ENCODE data around the gene REXO1. TPM values are rescaled to one million over a fixed set of nuclear protein-coding genes. Genes with fewer than 3 reads are reported as not detected.

The REXO1 gene
- polyA plus RNA-seq, 1 donor from 2014 or later: 13.7 TPM

- Mint-ChIP-seq H3K36me3 (peaks cover 1% of the 10 kb centered on the region), H3K4me1 (peaks cover 3 to 8% (median 6%) of the 10 kb centered on the region in 3 donors), H3K27ac (peak overlapping the region in 1 of 3 donors; percentile 45), H3K27me3 (peaks cover 41% of the 10 kb centered on the region), H3K4me3 (peak overlapping the region in 1 of 4 donors; percentile 55), H3K9me3 (peaks cover 0 to 14% (median 2%) of the 10 kb centered on the region in 3 donors)
Observed at GRCh38 chr19:1780272-1780958, 67.9 kb downstream of the REXO1 start.

GRCh38 chr19:1779574-1779973 lies 68.7 kb downstream of the REXO1 start:
- Mint-ChIP-seq H3K4me3 (peak overlapping the region in 1 of 4 donors; percentile 68), H3K27me3 (peaks cover 39% of the 10 kb centered on the region), H3K27ac (peak overlapping the region in 2 of 3 donors; percentile 4 to 18), H3K4me1 (peaks cover 3 to 8% (median 6%) of the 10 kb centered on the region in 3 donors), H3K36me3 (peaks cover 1% of the 10 kb centered on the region), H3K9me3 (peaks cover 0 to 14% (median 2%) of the 10 kb centered on the region in 3 donors)

DNA sequence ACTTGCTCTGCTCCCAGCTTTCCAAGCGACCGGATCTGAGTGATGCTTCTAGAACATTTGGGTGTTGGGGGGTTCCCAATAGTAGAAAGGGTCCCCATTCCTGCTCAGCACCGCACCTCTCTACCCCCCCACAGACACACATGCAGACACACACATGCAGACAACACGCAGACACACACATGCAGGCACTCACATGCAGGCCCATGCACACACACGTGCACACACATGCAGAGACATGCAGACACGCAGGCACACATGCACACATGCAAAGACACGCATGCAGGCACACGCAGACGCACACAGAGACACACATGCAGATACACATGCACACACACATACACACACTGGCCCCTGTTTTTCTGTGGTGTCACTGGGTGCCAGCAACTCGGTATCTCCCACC lies 71.1 kb downstream of the REXO1 start:
- H3K4me1 Mint-ChIP-seq: peaks cover 0 to 6% (median 0%) of the 10 kb centered on the region in 3 donors
- peaks cover 0 to 10% (median 2%) of the 10 kb centered on the region in 3 donors for H3K9me3 Mint-ChIP-seq
- peaks cover 52% of the 10 kb centered on the region for H3K27me3 Mint-ChIP-seq
- H3K36me3 Mint-ChIP-seq: peaks cover 1% of the 10 kb centered on the region
- H3K4me3 Mint-ChIP-seq: peak overlapping the region in 2 of 4 donors; percentile 27 to 57
- peak overlapping the region; percentile 5 to 81 (median 21) for H3K27ac Mint-ChIP-seq

GRCh38 chr19:1776606-1777147 lies 71.6 kb downstream of the REXO1 start:
- peaks cover 0 to 10% (median 2%) of the 10 kb centered on the region in 3 donors for H3K9me3 Mint-ChIP-seq
- H3K4me1 Mint-ChIP-seq: peaks cover 0 to 6% (median 0%) of the 10 kb centered on the region in 3 donors
- peak overlapping the region in 2 of 3 donors; percentile 5 to 21 for H3K27ac Mint-ChIP-seq
- H3K27me3 Mint-ChIP-seq: peaks cover 52% of the 10 kb centered on the region
- peak overlapping the region in 1 of 4 donors; percentile 39 for H3K4me3 Mint-ChIP-seq
- peaks cover 1% of the 10 kb centered on the region for H3K36me3 Mint-ChIP-seq

DNA sequence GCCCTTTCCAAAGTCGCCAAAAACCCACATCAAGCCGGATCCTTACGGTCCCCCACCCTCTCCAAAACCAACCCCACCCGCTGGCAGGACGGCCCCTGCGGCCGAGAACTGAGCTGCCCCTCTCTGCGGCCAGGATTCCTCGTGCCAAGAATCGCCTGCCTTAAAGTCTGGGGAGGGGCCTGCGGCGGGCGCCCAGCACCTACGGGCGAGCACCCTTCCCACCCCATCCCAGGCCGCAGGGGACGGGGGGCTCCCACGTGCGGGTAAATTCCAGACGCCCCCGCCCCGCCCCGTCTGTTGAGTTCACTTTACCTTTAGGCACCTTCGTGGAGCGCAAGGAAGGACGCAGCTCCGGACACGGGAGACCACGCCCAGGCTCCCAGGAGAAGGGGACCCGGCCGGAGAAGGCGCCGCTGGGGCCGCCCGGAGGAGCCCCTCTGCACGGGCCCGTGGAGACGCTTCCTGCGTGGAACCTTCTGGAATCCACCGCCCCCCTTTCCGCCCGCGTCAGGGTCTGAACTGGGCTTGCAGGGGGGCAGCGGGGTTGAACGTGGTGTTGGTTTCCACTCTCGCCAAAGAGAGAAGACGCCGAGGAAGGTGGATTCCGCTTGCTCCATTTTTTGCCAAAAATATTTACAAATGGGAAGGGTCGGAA lies 72.2 kb downstream of the REXO1 start:
- Mint-ChIP-seq H3K4me3 (peak overlapping the region in 1 of 4 donors; percentile 17), H3K27ac (no peak overlapping the region)

GRCh38 chr19:1774989-1775772 lies 73.1 kb downstream of the REXO1 start:
- Mint-ChIP-seq H3K4me1 (peaks cover 0 to 6% (median 0%) of the 10 kb centered on the region in 3 donors), H3K4me3 (peak overlapping the region in 1 of 4 donors; percentile 39), H3K36me3 (peaks cover 4% of the 10 kb centered on the region), H3K27me3 (peaks cover 54% of the 10 kb centered on the region), H3K27ac (peak overlapping the region in 2 of 3 donors; percentile 53 to 67), H3K9me3 (peaks cover 5 to 14% (median 12%) of the 10 kb centered on the region in 3 donors)

More for the DNA sequence above, 72.2 kb downstream of the REXO1 start:
- peaks cover 3 to 9% (median 5%) of the 10 kb centered on the region in 3 donors for H3K9me3 Mint-ChIP-seq
- H3K4me1 Mint-ChIP-seq: peaks cover 0 to 6% (median 0%) of the 10 kb centered on the region in 3 donors
- H3K36me3 Mint-ChIP-seq: peaks cover 1% of the 10 kb centered on the region
- peaks cover 51% of the 10 kb centered on the region for H3K27me3 Mint-ChIP-seq

- Mint-ChIP-seq H3K4me1 (peaks cover 0 to 2% (median 0%) of the 10 kb centered on the region in 3 donors), H3K27ac (peak overlapping the region in 1 of 3 donors; percentile 29), H3K27me3 (peaks cover 49% of the 10 kb centered on the region), H3K36me3 (peaks cover 3% of the 10 kb centered on the region), H3K4me3 (no peak overlapping the region), H3K9me3 (peaks cover 5 to 15% (median 14%) of the 10 kb centered on the region in 3 donors)
Observed at GRCh38 chr19:1773184-1773583, 75.1 kb downstream of the REXO1 start.

- peaks cover 3 to 15% (median 14%) of the 10 kb centered on the region in 3 donors for H3K9me3 Mint-ChIP-seq
- H3K4me3 Mint-ChIP-seq: peak overlapping the region in 1 of 4 donors; percentile 22
- peaks cover 39% of the 10 kb centered on the region for H3K27me3 Mint-ChIP-seq
- H3K36me3 Mint-ChIP-seq: peaks cover 3% of the 10 kb centered on the region
- H3K4me1 Mint-ChIP-seq: peaks cover 0 to 2% (median 0%) of the 10 kb centered on the region in 3 donors
- H3K27ac Mint-ChIP-seq: peak overlapping the region in 1 of 3 donors; percentile 34
Observed at GRCh38 chr19:1770866-1771576, 77.3 kb downstream of the REXO1 start.

DNA sequence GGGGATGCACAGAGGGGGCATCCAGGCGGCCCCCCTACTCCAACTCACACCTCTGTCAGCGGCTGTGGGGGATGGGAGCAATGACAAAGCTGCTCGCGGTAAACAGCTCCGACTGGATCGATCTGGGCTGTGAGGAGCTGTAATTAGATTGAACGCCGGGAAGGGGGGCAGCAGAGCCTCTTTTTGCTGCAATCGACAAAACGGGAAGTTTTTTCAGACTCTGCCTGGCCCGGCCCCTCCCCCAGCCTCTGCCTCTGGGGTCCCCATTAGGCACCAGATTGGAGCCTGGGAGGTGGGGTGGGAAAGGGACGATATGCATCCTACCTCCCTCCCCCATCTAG lies 78.7 kb downstream of the REXO1 start:
- H3K4me3 Mint-ChIP-seq: no peak overlapping the region
- H3K9me3 Mint-ChIP-seq: peaks cover 3 to 15% (median 14%) of the 10 kb centered on the region in 3 donors
- H3K36me3 Mint-ChIP-seq: peaks cover 3% of the 10 kb centered on the region
- H3K27me3 Mint-ChIP-seq: peaks cover 46% of the 10 kb centered on the region
- H3K4me1 Mint-ChIP-seq: peaks cover 0 to 2% (median 0%) of the 10 kb centered on the region in 3 donors
- peak overlapping the region in 2 of 3 donors; percentile 34 to 62 for H3K27ac Mint-ChIP-seq

DNA sequence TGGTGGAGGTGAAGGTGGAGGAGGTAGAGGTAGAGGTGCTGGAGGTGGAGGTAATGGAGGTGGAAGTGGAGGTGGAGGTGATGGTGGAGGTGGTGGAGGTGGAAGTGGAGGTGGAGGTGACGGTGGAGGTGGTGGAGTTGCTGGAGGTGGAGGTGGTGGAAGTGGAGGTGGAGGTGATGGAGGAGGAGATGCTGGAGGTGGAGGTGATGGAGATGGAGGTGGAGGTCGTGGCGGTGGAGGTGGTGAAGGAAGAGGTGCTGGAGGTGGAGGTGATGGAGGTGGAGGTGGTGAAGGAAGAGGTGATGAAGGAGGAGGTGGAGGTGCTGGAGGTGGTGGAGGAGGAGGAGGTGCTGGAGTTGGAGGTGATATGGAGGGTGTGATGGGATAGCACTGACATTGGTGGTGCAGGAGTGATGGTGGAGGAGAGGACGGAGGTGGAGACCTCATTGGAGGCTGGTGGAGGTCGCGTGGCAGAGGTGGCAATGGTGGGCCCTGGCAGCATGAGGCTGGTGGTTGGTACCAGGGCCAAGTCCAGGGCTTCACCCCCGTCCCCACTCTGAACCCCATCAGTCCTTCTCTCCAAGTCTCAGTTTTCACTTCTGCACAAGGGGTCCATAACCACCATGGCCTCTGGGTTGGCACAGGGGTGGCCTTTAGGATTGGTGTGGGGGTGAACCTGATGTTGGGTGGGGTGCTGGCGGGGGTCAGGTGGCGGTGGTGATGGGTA lies 79.2 kb downstream of the REXO1 start:
- Mint-ChIP-seq H3K9me3 (peaks cover 3 to 14% (median 14%) of the 10 kb centered on the region in 3 donors), H3K4me1 (peaks cover 0 to 2% (median 0%) of the 10 kb centered on the region in 3 donors), H3K27me3 (peaks cover 47% of the 10 kb centered on the region), H3K36me3 (peaks cover 3% of the 10 kb centered on the region), H3K27ac (peak overlapping the region in 1 of 3 donors; percentile 62), H3K4me3 (no peak overlapping the region)

DNA sequence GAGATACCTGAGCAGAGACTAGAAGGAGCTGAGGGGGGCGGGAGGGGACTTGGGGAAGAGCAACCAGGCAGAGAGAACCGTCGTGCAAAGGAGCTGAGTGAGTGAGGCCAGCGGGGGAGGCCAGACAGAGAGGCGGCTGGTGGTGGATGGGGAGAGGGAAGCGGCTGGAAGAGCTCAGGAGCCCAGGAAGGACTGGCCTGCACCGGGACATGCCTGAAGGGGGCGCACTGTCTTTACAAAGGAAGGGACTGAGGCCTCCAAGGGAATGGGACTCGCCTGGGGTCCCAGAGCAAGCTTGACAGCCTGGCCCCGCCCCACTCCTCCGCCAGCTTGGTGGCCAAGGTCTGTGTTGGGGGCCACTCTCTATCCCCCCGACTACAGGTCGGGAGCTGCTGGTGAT lies 80.0 kb downstream of the REXO1 start:
- Mint-ChIP-seq H3K4me1 (peaks cover 0 to 2% (median 0%) of the 10 kb centered on the region in 3 donors), H3K27ac (peak overlapping the region in 1 of 3 donors; percentile 67), H3K9me3 (peaks cover 3 to 14% (median 14%) of the 10 kb centered on the region in 3 donors), H3K36me3 (peaks cover 3% of the 10 kb centered on the region), H3K4me3 (no peak overlapping the region), H3K27me3 (peaks cover 47% of the 10 kb centered on the region)

- Mint-ChIP-seq H3K27ac (peak overlapping the region in 1 of 3 donors; percentile 45), H3K9me3 (peaks cover 3 to 14% (median 14%) of the 10 kb centered on the region in 3 donors), H3K4me3 (peak overlapping the region in 1 of 4 donors; percentile 17), H3K4me1 (peaks cover 0 to 2% (median 0%) of the 10 kb centered on the region in 3 donors), H3K36me3 (peaks cover 3% of the 10 kb centered on the region), H3K27me3 (peaks cover 45% of the 10 kb centered on the region)
Observed at GRCh38 chr19:1767464-1767933, 80.8 kb downstream of the REXO1 start.

- no peaks in the 10 kb centered on the region for H3K4me1 Mint-ChIP-seq
- H3K27me3 Mint-ChIP-seq: peaks cover 43% of the 10 kb centered on the region
- H3K9me3 Mint-ChIP-seq: peaks cover 3 to 14% (median 14%) of the 10 kb centered on the region in 3 donors
- peaks cover 3% of the 10 kb centered on the region for H3K36me3 Mint-ChIP-seq
- H3K4me3 Mint-ChIP-seq: no peak overlapping the region
- H3K27ac Mint-ChIP-seq: peak overlapping the region in 1 of 3 donors; percentile 45
Observed at GRCh38 chr19:1766800-1767352, 81.4 kb downstream of the REXO1 start.

All from IgD-negative memory B cell (primary cell).